Fibroblast of upper back skin (primary cell): ENCODE data around the gene BEND3.
"Not testable (repeated sequence)": the region's sequence is repeated elsewhere in the genome, so short reads cannot be mapped to it uniquely, and the experiment has no call there.

ENCODE experiments used
- DNase-seq: peaks from one replicate; pipeline ENCODE4 v3.0.0-alpha.2; 2013

Gene BEND3

DNA sequence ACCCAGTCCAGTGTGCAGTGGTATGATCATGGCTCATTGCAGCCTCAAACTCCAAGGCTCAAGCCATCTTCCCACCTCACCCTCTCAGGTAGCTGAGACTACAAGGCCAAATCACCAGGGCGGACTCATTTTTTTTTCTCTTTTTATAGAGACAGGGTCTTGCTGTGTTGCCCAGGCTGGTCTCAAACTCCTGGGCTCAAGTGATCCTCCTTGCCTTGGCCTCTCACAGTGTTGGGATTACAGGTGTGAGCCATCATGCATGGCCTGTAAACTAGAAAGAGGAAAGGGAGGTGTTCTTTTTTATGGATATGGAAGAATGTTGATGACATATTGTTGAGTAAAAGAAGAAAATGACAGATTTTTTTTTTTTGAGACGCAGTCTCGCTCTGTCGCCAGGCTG lies 5.1 kb upstream of the BEND3 start:
- no peak for DNase-seq

- peak; percentile 24 for DNase-seq
Observed at GRCh38 chr6:107118976-107119375, 3.7 kb upstream of the BEND3 start.

- DNase-seq = not testable (repeated sequence)
Observed at GRCh38 chr6:107118540-107118939, 3.2 kb upstream of the BEND3 start.

- DNase-seq = no peak
Observed at GRCh38 chr6:107116931-107117330, 1.6 kb upstream of the BEND3 start.

- DNase-seq = peak; percentile 22
Observed at GRCh38 chr6:107116328-107116892, 1.1 kb upstream of the BEND3 start.

- peak; percentile 33 for DNase-seq
Observed at GRCh38 chr6:107115695-107116327, 496 bp upstream of the BEND3 start.

GRCh38 chr6:107114213-107114925 lies 946 bp downstream of the BEND3 start:
- peak; percentile 85 for DNase-seq

- DNase-seq = peak; percentile 29
Observed at GRCh38 chr6:107110200-107110599, 5.1 kb downstream of the BEND3 start.

- no peak for DNase-seq
Observed at GRCh38 chr6:107108201-107108890, 7.0 kb downstream of the BEND3 start.

GRCh38 chr6:107107791-107108190 lies 7.5 kb downstream of the BEND3 start:
- DNase-seq = no peak

GRCh38 chr6:107106165-107106564 lies 9.2 kb downstream of the BEND3 start:
- no peak for DNase-seq

- no peak for DNase-seq
Observed at GRCh38 chr6:107105511-107106116, 9.7 kb downstream of the BEND3 start.

- no peak for DNase-seq
Observed at GRCh38 chr6:107103082-107103481, 12.2 kb downstream of the BEND3 start.

DNA sequence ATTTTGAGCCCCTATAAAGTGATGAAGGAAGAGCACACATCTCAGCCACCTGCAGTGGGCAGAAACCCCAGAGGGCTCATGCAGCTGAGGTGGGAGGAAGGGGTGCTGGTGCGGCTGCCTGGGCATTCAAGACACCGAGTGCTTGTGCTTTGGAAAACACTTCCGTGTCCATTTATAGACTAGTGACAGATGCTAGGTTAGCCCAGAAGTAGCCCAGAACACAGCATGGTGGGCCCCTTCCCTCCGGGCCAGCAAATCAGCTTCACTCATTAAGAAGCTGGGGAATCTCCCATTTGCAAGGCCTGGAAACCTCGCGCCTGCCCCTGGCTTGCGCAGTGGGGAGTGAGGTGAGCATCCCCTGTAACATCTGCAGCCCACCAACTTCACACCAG lies 12.9 kb downstream of the BEND3 start:
- DNase-seq = no peak

GRCh38 chr6:107101686-107102413 lies 13.5 kb downstream of the BEND3 start:
- no peak for DNase-seq

DNA sequence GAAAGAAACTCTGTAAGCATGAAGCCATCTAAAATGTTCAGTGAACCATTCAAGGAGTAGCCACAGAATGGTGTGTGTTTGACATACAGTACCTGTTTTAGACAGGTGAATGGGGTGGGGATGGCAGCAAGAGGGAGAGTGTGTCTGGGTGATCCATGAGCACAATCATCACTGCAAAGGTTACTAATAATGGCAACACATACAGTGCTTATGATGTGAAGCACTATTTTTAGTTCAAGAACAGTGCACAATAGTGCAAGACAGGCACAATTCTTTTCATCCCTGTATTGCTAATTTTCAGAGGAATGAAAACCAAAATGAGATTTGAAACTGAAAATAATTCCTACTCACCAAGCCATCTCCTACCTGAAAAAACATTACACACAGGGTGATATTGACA lies 14.1 kb downstream of the BEND3 start:
- no peak for DNase-seq

GRCh38 chr6:107098436-107099307 lies 16.6 kb downstream of the BEND3 start:
- DNase-seq = no peak

- not testable (repeated sequence) for DNase-seq
Observed at GRCh38 chr6:107084459-107084858, 30.9 kb downstream of the BEND3 start.

DNA sequence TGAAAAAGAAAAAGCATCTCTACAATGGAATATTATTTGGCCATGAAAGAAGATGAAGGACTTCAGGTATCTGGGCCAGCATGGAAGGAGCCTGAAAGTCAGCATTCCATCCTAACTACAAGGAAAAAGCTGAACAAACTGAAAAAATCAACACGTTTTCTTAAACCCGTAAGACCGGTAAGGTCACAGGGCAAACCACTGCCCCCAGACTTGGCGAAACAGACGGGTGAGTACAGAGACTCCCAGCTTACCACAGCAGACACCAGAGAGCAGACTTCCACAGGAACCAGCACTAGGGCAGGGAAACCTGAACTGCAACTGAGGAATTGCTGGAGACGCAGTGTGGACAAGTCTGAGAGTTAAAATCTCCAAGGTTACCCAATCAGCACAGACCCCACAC lies 31.4 kb downstream of the BEND3 start:
- no peak for DNase-seq

GRCh38 chr6:107083047-107083768 lies 32.1 kb downstream of the BEND3 start:
- no peak for DNase-seq

DNA sequence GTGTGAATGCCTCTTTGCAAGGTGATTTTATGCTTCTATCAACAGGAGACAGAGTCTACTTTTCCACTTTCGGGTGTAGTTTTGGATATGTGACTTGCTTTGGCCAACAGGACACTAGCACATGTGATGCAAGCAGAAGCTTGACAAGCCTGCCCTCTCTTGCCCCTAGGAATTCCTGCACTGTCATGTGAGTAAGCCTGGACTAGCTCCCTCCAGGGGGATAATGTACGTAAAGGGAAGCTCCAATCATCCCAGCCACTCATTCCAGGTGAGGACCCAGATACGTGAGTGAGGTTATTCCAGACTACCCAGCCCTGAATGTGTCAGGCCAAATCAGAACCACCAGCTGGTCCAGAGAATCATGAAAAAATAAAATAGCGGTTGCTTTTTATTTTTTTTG lies 33.3 kb downstream of the BEND3 start:
- peak; percentile 7 for DNase-seq
